ENCODE measurements around the gene TNS1. TPM values are rescaled to one million over a fixed set of nuclear protein-coding genes. Genes with fewer than 3 reads are reported as not detected.
A peak's percentile ranks its signal among the peaks of the same experiment; 100 is the strongest.

TNS1 gene
- total RNA-seq, 1 donor from 2014 or later, result 505 TPM

GRCh38 chr2:217938036-217938435 is 64.8 kb downstream of the TNS1 start:
- H3K36me3 ChIP-seq, result peaks cover 8% of the 10 kb centered on the region
- DNase-seq (no peak), ATAC-seq (no peak)
- peak overlapping the region; percentile 40 for H3K4me3 ChIP-seq
- intact Hi-C loops (cut with DNase I), result no loop called here
- peaks cover 90% of the 10 kb centered on the region for H3K4me1 ChIP-seq
- H3K27me3 ChIP-seq (ENCODE audit: low read depth), result no peaks in the 10 kb centered on the region
- TF ChIP-seq CTCF (IDR thresholded peaks at IDR 0.05), result no peak
- H3K9me3 ChIP-seq, result no peaks in the 10 kb centered on the region
- peak overlapping the region; percentile 92 for H3K27ac ChIP-seq

GRCh38 chr2:217937446-217937845 is 65.3 kb downstream of the TNS1 start:
- H3K9me3 ChIP-seq, result no peaks in the 10 kb centered on the region
- H3K36me3 ChIP-seq, result peaks cover 13% of the 10 kb centered on the region
- no peak for ATAC-seq
- peaks cover 96% of the 10 kb centered on the region for H3K4me1 ChIP-seq
- peak; percentile 57 for DNase-seq
- no peak for TF ChIP-seq CTCF (IDR thresholded peaks at IDR 0.05)
- no peaks in the 10 kb centered on the region for H3K27me3 ChIP-seq (ENCODE audit: low read depth)
- intact Hi-C loops (cut with DNase I), result no loop called here
- peak overlapping the region; percentile 92 for H3K27ac ChIP-seq
- peak overlapping the region; percentile 40 for H3K4me3 ChIP-seq

- H3K36me3 ChIP-seq, result peaks cover 16% of the 10 kb centered on the region
- H3K4me3 ChIP-seq, result peak overlapping the region; percentile 40
- H3K27ac ChIP-seq, result peak overlapping the region; percentile 92
- no peaks in the 10 kb centered on the region for H3K9me3 ChIP-seq
- DNase-seq, result peak; percentile 18
- intact Hi-C loops (cut with DNase I), result no loop called here
- TF ChIP-seq CTCF (IDR thresholded peaks at IDR 0.05), result no peak
- no peaks in the 10 kb centered on the region for H3K27me3 ChIP-seq (ENCODE audit: low read depth)
- peaks cover 99% of the 10 kb centered on the region for H3K4me1 ChIP-seq
- no peak for ATAC-seq
Measured at GRCh38 chr2:217936952-217937351, 65.8 kb downstream of the TNS1 start.

- no peak for TF ChIP-seq CTCF (IDR thresholded peaks at IDR 0.05)
- H3K36me3 ChIP-seq, result peaks cover 16% of the 10 kb centered on the region
- H3K27ac ChIP-seq, result peak overlapping the region; percentile 92
- DNase-seq, result peak; percentile 63
- H3K27me3 ChIP-seq (ENCODE audit: low read depth), result no peaks in the 10 kb centered on the region
- peak overlapping the region; percentile 40 for H3K4me3 ChIP-seq
- H3K9me3 ChIP-seq, result no peaks in the 10 kb centered on the region
- H3K4me1 ChIP-seq, result peaks cover 99% of the 10 kb centered on the region
- intact Hi-C loops (cut with DNase I), result no loop called here
- peak; percentile 48 to 51 for ATAC-seq
Measured at GRCh38 chr2:217935901-217936684, 66.7 kb downstream of the TNS1 start.

GRCh38 chr2:217935235-217935879 is 67.4 kb downstream of the TNS1 start:
- H3K27ac ChIP-seq, result peak overlapping the region; percentile 92
- no peaks in the 10 kb centered on the region for H3K9me3 ChIP-seq
- DNase-seq (peak; percentile 51), ATAC-seq (no peak)
- H3K27me3 ChIP-seq (ENCODE audit: low read depth), result no peaks in the 10 kb centered on the region
- peaks cover 16% of the 10 kb centered on the region for H3K36me3 ChIP-seq
- peak overlapping the region; percentile 40 for H3K4me3 ChIP-seq
- H3K4me1 ChIP-seq, result peaks cover 100% of the 10 kb centered on the region
- no peak for TF ChIP-seq CTCF (IDR thresholded peaks at IDR 0.05)
- intact Hi-C loops (cut with DNase I), result no loop called here
